BLaER1 treated with 17β-estradiol and CSF1 and Interleukin-3, amounts not matched to agents 10 nM and 100 nM (cell line): ENCODE data around the gene CD36.
A peak's percentile ranks its signal among the peaks of the same experiment; 100 is the strongest.

ENCODE experiments used
- H3K27ac ChIP-seq, 11 experiments: shearing (Covaris generic); formaldehyde crosslinking; 2 replicates each; pipeline ENCODE4 v1.8.1; 2022
- H3K27me3 ChIP-seq, 11 experiments: shearing (Covaris generic); formaldehyde crosslinking; 2 replicates each; pipeline ENCODE4 v1.8.1; 2022
- H3K36me3 ChIP-seq, 11 experiments: shearing (Covaris generic); formaldehyde crosslinking; 2 replicates each; pipeline ENCODE4 v1.8.1; 2022
- H3K4me1 ChIP-seq, 10 experiments: shearing (Covaris generic); formaldehyde crosslinking; 2 replicates each; pipeline ENCODE4 v1.8.1; 2022
- H3K4me2 ChIP-seq, 11 experiments: shearing (Covaris generic); formaldehyde crosslinking; 2 replicates each; pipeline ENCODE4 v1.8.1; 2022
- H3K4me3 ChIP-seq, 10 experiments: shearing (Covaris generic); formaldehyde crosslinking; 2 replicates each; pipeline ENCODE4 v1.8.1; 2022
- H3K9ac ChIP-seq, 11 experiments: shearing (Covaris generic); formaldehyde crosslinking; 2 replicates each; pipeline ENCODE4 v1.8.1; 2022
- H3K9me3 ChIP-seq, 11 experiments: shearing (Covaris generic); formaldehyde crosslinking; replicated peaks in 1 of 11; 2 replicates each; pipeline ENCODE4 v1.8.1; 2022
- H4K20me1 ChIP-seq, 11 experiments: shearing (Covaris generic); formaldehyde crosslinking; 2 replicates each; pipeline ENCODE4 v1.8.1; 2022
- Cebpa-rat ChIP-seq, 11 experiments: shearing (Covaris generic); IDR thresholded peaks; 2 replicates each; pipeline ENCODE4 v1.8.1; 2022

The CD36 gene

GRCh38 chr7:80707318-80707717 lies 68.9 kb downstream of the CD36 start:
- Histone ChIP-seq H3K4me1 (peaks cover 0 to 25% (median 5%) of the 10 kb centered on the region in 10 experiments; a peak in 11 of 20 replicates), H3K36me3 (no peaks in the 10 kb centered on the region), H4K20me1 (no peaks in the 10 kb centered on the region), H3K27ac (peak overlapping the region in 1 of 11 experiments; percentile 58; a peak in 2 of 22 replicates), H3K4me2 (peak overlapping the region in 2 of 11 experiments; percentile 38 to 63; a peak in 3 of 22 replicates), H3K9ac (no peak overlapping the region), H3K27me3 (no peaks in the 10 kb centered on the region), H3K4me3 (no peak overlapping the region), H3K9me3 (no peaks in the 10 kb centered on the region)
- no peak for TF ChIP-seq Cebpa-rat (IDR thresholded peaks at IDR 0.05)

- H3K4me2 ChIP-seq, result peak overlapping the region in 7 of 11 experiments; percentile 3 to 63 (median 38); a peak in 11 of 22 replicates
- no peaks in the 10 kb centered on the region for H3K9me3 ChIP-seq
- peak overlapping the region in 4 of 11 experiments; percentile 24 to 58 (median 36); a peak in 8 of 22 replicates for H3K27ac ChIP-seq
- TF ChIP-seq Cebpa-rat (IDR thresholded peaks at IDR 0.05), result no peak
- H3K36me3 ChIP-seq, result no peaks in the 10 kb centered on the region
- no peaks in the 10 kb centered on the region for H3K27me3 ChIP-seq
- H3K4me3 ChIP-seq, result no peak overlapping the region
- no peak overlapping the region for H3K9ac ChIP-seq
- no peaks in the 10 kb centered on the region for H4K20me1 ChIP-seq
- H3K4me1 ChIP-seq, result peaks cover 0 to 25% (median 5%) of the 10 kb centered on the region in 10 experiments; a peak in 11 of 20 replicates
Measured at GRCh38 chr7:80708123-80708522, 69.7 kb downstream of the CD36 start.

GRCh38 chr7:80711531-80711930 lies 73.1 kb downstream of the CD36 start:
- H3K36me3 ChIP-seq, result no peaks in the 10 kb centered on the region
- H3K4me2 ChIP-seq, result no peak overlapping the region
- H4K20me1 ChIP-seq, result no peaks in the 10 kb centered on the region
- no peak for TF ChIP-seq Cebpa-rat (IDR thresholded peaks at IDR 0.05)
- H3K4me3 ChIP-seq, result no peak overlapping the region
- H3K9me3 ChIP-seq, result no peaks in the 10 kb centered on the region
- no peak overlapping the region for H3K27ac ChIP-seq
- H3K27me3 ChIP-seq, result no peaks in the 10 kb centered on the region
- peaks cover 0 to 25% (median 5%) of the 10 kb centered on the region in 10 experiments; a peak in 11 of 20 replicates for H3K4me1 ChIP-seq
- no peak overlapping the region for H3K9ac ChIP-seq

- Histone ChIP-seq H3K27me3 (no peaks in the 10 kb centered on the region), H4K20me1 (no peaks in the 10 kb centered on the region), H3K4me1 (peaks cover 0 to 40% (median under 1%) of the 10 kb centered on the region in 10 experiments; a peak in 11 of 20 replicates), H3K36me3 (no peaks in the 10 kb centered on the region), H3K27ac (no peak overlapping the region), H3K9me3 (no peaks in the 10 kb centered on the region), H3K9ac (no peak overlapping the region), H3K4me2 (no peak overlapping the region), H3K4me3 (no peak overlapping the region)
- no peak for TF ChIP-seq Cebpa-rat (IDR thresholded peaks at IDR 0.05)
Measured at GRCh38 chr7:80719261-80719660, 80.8 kb downstream of the CD36 start.

- peaks cover 0 to 49% (median 6%) of the 10 kb centered on the region in 10 experiments; a peak in 14 of 20 replicates for H3K4me1 ChIP-seq
- H3K27me3 ChIP-seq, result no peaks in the 10 kb centered on the region
- H3K4me2 ChIP-seq, result peak overlapping the region in 2 of 11 experiments; percentile 1 to 51; a peak in 1 of 22 replicates
- no peaks in the 10 kb centered on the region for H4K20me1 ChIP-seq
- peak overlapping the region in 2 of 11 experiments; percentile 24 to 28; a peak in 1 of 22 replicates for H3K27ac ChIP-seq
- no peaks in the 10 kb centered on the region for H3K9me3 ChIP-seq
- H3K36me3 ChIP-seq, result no peaks in the 10 kb centered on the region
- no peak overlapping the region for H3K9ac ChIP-seq
- TF ChIP-seq Cebpa-rat (IDR thresholded peaks at IDR 0.05), result no peak
- H3K4me3 ChIP-seq, result no peak overlapping the region
Measured at GRCh38 chr7:80720146-80720545, 81.7 kb downstream of the CD36 start.

- no peaks in the 10 kb centered on the region for H3K9me3 ChIP-seq
- no peaks in the 10 kb centered on the region for H3K36me3 ChIP-seq
- H3K4me3 ChIP-seq, result no peak overlapping the region
- peak overlapping the region in 5 of 11 experiments; percentile 18 to 83 (median 68); a peak in 9 of 22 replicates for H3K27ac ChIP-seq
- no peaks in the 10 kb centered on the region for H4K20me1 ChIP-seq
- no peaks in the 10 kb centered on the region for H3K27me3 ChIP-seq
- H3K4me2 ChIP-seq, result peak overlapping the region in 4 of 11 experiments; percentile 37 to 83 (median 72); a peak in 7 of 22 replicates
- H3K4me1 ChIP-seq, result peaks cover 4 to 68% (median 22%) of the 10 kb centered on the region in 10 experiments; a peak in 15 of 20 replicates
- TF ChIP-seq Cebpa-rat (IDR thresholded peaks at IDR 0.05), result no peak
- peak overlapping the region in 3 of 11 experiments; percentile 23 to 64 (median 46); a peak in 4 of 22 replicates for H3K9ac ChIP-seq
Measured at GRCh38 chr7:80721883-80722615, 83.6 kb downstream of the CD36 start.

- H3K4me1 ChIP-seq, result peaks cover 4 to 72% (median 23%) of the 10 kb centered on the region in 10 experiments; a peak in 15 of 20 replicates
- H3K4me3 ChIP-seq, result no peak overlapping the region
- H3K36me3 ChIP-seq, result no peaks in the 10 kb centered on the region
- H4K20me1 ChIP-seq, result no peaks in the 10 kb centered on the region
- no peaks in the 10 kb centered on the region for H3K27me3 ChIP-seq
- H3K27ac ChIP-seq, result peak overlapping the region in 5 of 11 experiments; percentile 18 to 83 (median 68); a peak in 9 of 22 replicates
- TF ChIP-seq Cebpa-rat (IDR thresholded peaks at IDR 0.05), result no peak
- H3K9me3 ChIP-seq, result no peaks in the 10 kb centered on the region
- H3K9ac ChIP-seq, result peak overlapping the region in 3 of 11 experiments; percentile 23 to 55 (median 46); a peak in 3 of 22 replicates
- peak overlapping the region in 4 of 11 experiments; percentile 37 to 83 (median 72); a peak in 7 of 22 replicates for H3K4me2 ChIP-seq
Measured at GRCh38 chr7:80722616-80723195, 84.3 kb downstream of the CD36 start.

- Histone ChIP-seq H3K4me1 (peaks cover 4 to 72% (median 24%) of the 10 kb centered on the region in 10 experiments; a peak in 15 of 20 replicates), H3K36me3 (no peaks in the 10 kb centered on the region), H3K27ac (peak overlapping the region in 1 of 11 experiments; percentile 1; a peak in 1 of 22 replicates), H3K27me3 (no peaks in the 10 kb centered on the region), H3K9ac (no peak overlapping the region), H3K4me2 (peak overlapping the region in 3 of 11 experiments; percentile 12 to 83 (median 23); a peak in 7 of 22 replicates), H3K9me3 (no peaks in the 10 kb centered on the region), H4K20me1 (no peaks in the 10 kb centered on the region), H3K4me3 (no peak overlapping the region)
- TF ChIP-seq Cebpa-rat (IDR thresholded peaks at IDR 0.05), result no peak
Measured at GRCh38 chr7:80724249-80724871, 85.9 kb downstream of the CD36 start.
